ENCODE results near the gene SERPINB3.
"Not testable (repeated sequence)": the region's sequence is repeated elsewhere in the genome, so short reads cannot be mapped to it uniquely, and the experiment has no call there.

Gene SERPINB3

DNA sequence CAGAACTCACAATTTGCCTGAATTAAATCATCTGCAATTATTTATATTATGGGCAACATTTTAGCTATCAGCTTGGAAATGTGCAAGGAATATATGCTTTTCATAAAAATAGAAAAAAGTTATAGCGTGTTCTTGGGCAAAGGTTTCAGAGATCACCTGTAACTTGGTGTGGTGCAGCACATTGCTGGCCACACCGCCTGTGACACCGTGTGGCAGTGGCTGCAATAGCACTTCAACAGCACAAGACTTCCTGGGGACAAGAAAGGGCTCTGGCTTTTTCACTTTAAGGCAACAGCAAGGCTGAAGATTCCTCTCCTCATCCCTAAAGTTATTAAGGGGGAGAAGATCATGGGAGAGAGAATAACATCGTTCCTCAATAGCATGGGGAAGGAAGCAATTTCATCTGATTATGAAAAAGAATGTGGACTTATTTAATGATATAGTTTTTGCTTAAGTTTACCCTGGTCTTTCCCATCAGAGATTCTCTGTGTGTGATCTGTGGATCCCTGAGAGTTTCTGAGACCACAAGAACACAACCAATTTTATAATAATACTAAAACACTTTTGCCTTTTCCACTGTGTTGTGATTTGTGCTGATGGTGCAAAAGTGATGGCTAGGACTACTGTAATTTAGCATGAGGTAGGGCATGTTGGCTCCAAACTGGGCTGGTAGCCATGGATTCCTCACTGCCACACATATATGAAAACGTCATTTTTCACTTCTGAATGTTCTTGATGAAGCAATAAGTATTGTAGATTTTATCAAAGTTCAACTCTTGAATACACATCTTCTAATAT, 15.0 kb upstream of the SERPINB3 start:
- no peaks in the 10 kb centered on the region for H4K20me1 ChIP-seq (ENCODE audit: insufficient read depth, low read length)
- H3K79me2 ChIP-seq (ENCODE audit: insufficient read depth, low read length), result no peaks in the 10 kb centered on the region
- no peaks in the 10 kb centered on the region for H3K36me3 ChIP-seq (ENCODE audit: insufficient read depth, low read length)
- H2AFZ ChIP-seq (ENCODE audit: low read length), result no peak overlapping the region
- TF ChIP-seq EZH2 (IDR thresholded peaks at IDR 0.05; ENCODE audit: borderline replicate concordance, low read length), result no peak
- TF ChIP-seq, protein P1, sequence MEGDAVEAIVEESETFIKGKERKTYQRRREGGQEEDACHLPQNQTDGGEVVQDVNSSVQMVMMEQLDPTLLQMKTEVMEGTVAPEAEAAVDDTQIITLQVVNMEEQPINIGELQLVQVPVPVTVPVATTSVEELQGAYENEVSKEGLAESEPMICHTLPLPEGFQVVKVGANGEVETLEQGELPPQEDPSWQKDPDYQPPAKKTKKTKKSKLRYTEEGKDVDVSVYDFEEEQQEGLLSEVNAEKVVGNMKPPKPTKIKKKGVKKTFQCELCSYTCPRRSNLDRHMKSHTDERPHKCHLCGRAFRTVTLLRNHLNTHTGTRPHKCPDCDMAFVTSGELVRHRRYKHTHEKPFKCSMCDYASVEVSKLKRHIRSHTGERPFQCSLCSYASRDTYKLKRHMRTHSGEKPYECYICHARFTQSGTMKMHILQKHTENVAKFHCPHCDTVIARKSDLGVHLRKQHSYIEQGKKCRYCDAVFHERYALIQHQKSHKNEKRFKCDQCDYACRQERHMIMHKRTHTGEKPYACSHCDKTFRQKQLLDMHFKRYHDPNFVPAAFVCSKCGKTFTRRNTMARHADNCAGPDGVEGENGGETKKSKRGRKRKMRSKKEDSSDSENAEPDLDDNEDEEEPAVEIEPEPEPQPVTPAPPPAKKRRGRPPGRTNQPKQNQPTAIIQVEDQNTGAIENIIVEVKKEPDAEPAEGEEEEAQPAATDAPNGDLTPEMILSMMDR (IDR thresholded peaks at IDR 0.05; ENCODE audit: low read length), result peak; percentile 48; the same call in 1 of the 2 replicates
- no peaks in the 10 kb centered on the region for H3F3A ChIP-seq (ENCODE audit: insufficient read depth, low read length)
- H3K4me3 ChIP-seq (ENCODE audit: low read depth, low read length, poor library complexity, severe bottlenecking), result no peak overlapping the region
- no peaks in the 10 kb centered on the region for H3K27me3 ChIP-seq (ENCODE audit: insufficient read depth, low read length)
- no peaks in the 10 kb centered on the region for H3K9me2 ChIP-seq (ENCODE audit: low read depth, low read length)
- H3K4me1 ChIP-seq (ENCODE audit: insufficient read depth, low read length, severe bottlenecking), result no peaks in the 10 kb centered on the region
- H3K4me2 ChIP-seq (ENCODE audit: low read length), result no peak overlapping the region
- no peaks in the 10 kb centered on the region for H3K9me3 ChIP-seq (ENCODE audit: low read length)
- H3K27ac ChIP-seq (ENCODE audit: low read depth, low read length, poor library complexity, severe bottlenecking), result no peak overlapping the region
- no peak overlapping the region for H3K9ac ChIP-seq (ENCODE audit: low read length)

DNA sequence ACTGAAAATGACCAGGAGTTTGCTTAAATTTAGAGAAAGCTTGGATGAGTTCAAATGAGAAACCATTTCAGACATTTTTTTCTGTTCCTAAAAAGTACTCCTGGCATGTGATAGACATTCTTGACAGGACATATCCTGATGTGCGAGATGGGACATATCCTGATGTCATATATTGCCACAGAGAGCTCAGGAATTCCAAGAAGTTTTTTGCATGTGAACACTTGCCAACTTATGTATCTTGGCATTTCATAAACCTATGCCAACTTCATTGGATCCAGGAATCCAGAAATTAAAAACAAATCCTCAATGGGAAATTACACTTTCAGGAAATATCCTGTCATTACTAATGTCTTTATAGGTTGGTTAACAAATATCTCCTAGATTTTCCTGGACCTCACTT, 2.9 kb upstream of the SERPINB3 start:
- Histone ChIP-seq H3K36me3 (ENCODE audit: insufficient read depth, low read length) (no peaks in the 10 kb centered on the region), H4K20me1 (ENCODE audit: insufficient read depth, low read length) (no peaks in the 10 kb centered on the region), H3K27ac (ENCODE audit: low read depth, low read length, poor library complexity, severe bottlenecking) (no peak overlapping the region), H3K9me3 (ENCODE audit: low read length) (no peaks in the 10 kb centered on the region), H3K27me3 (ENCODE audit: insufficient read depth, low read length) (no peaks in the 10 kb centered on the region), H3F3A (ENCODE audit: insufficient read depth, low read length) (no peaks in the 10 kb centered on the region), H3K4me3 (ENCODE audit: low read depth, low read length, poor library complexity, severe bottlenecking) (no peak overlapping the region), H3K9me2 (ENCODE audit: low read depth, low read length) (no peaks in the 10 kb centered on the region), H3K79me2 (ENCODE audit: insufficient read depth, low read length) (no peaks in the 10 kb centered on the region), H3K4me1 (ENCODE audit: insufficient read depth, low read length, severe bottlenecking) (no peaks in the 10 kb centered on the region), H3K9ac (ENCODE audit: low read length) (no peak overlapping the region), H2AFZ (ENCODE audit: low read length) (no peak overlapping the region), H3K4me2 (ENCODE audit: low read length) (no peak overlapping the region)
- TF ChIP-seq, protein P1 (IDR thresholded peaks at IDR 0.05; ENCODE audit: low read length), result no peak
- no peak for TF ChIP-seq EZH2 (IDR thresholded peaks at IDR 0.05; ENCODE audit: borderline replicate concordance, low read length)

DNA sequence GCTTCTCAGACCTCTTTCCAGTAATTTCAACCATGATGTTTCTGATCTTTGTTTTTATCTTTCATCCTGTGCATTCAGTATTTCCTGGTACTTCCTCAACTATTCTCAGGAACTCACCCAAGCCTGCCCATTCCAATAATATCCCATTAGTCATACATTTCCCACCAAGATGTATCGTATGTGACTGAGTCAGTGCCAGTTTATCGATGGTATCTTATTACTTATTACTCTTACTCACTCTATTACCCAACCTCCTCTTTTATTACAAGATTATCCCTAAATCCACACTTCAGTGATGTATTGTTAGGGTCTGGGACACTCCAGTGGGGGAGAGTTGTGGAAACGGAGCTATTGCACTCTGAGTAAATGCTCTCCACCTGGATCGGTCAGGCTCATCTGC, 2.8 kb downstream of the SERPINB3 start:
- not testable (repeated sequence) for H3K4me1 ChIP-seq (ENCODE audit: insufficient read depth, low read length, severe bottlenecking); H3K79me2 ChIP-seq (ENCODE audit: insufficient read depth, low read length); H3K27me3 ChIP-seq (ENCODE audit: insufficient read depth, low read length); H4K20me1 ChIP-seq (ENCODE audit: insufficient read depth, low read length); H3F3A ChIP-seq (ENCODE audit: insufficient read depth, low read length); H3K9me2 ChIP-seq (ENCODE audit: low read depth, low read length); H3K4me2 ChIP-seq (ENCODE audit: low read length); H3K9ac ChIP-seq (ENCODE audit: low read length); H3K4me3 ChIP-seq (ENCODE audit: low read depth, low read length, poor library complexity, severe bottlenecking); H2AFZ ChIP-seq (ENCODE audit: low read length); H3K27ac ChIP-seq (ENCODE audit: low read depth, low read length, poor library complexity, severe bottlenecking); H3K36me3 ChIP-seq (ENCODE audit: insufficient read depth, low read length); H3K9me3 ChIP-seq (ENCODE audit: low read length)

DNA sequence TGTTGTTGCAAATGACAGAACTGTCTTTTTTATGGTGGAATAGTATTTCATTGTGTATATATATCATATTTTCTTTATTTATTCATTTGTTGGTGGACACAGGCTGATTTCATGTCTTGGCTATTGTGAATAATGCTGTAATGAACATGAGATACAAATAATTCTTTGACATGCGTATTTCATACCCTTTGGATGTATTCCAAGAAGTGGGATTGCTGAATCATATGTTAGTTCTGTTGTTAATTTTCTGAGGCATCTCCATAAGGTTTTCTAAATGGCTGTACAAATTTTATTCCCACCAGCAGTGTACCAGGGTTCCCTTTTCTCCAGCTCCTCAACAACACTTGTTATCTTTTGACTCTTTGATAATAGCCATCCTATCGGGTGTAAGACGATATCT, 11.4 kb downstream of the SERPINB3 start:
- not testable (repeated sequence) for H2AFZ ChIP-seq (ENCODE audit: low read length); H3K27ac ChIP-seq (ENCODE audit: low read depth, low read length, poor library complexity, severe bottlenecking); H3K4me2 ChIP-seq (ENCODE audit: low read length); H3F3A ChIP-seq (ENCODE audit: insufficient read depth, low read length); H3K9me3 ChIP-seq (ENCODE audit: low read length); H3K36me3 ChIP-seq (ENCODE audit: insufficient read depth, low read length); H3K9me2 ChIP-seq (ENCODE audit: low read depth, low read length); H3K27me3 ChIP-seq (ENCODE audit: insufficient read depth, low read length); H3K79me2 ChIP-seq (ENCODE audit: insufficient read depth, low read length); H3K9ac ChIP-seq (ENCODE audit: low read length); H4K20me1 ChIP-seq (ENCODE audit: insufficient read depth, low read length); H3K4me1 ChIP-seq (ENCODE audit: insufficient read depth, low read length, severe bottlenecking); H3K4me3 ChIP-seq (ENCODE audit: low read depth, low read length, poor library complexity, severe bottlenecking)

All from OCI-LY1 (cell line).